Smooth muscle cell (in vitro differentiated cells): ENCODE results near the gene C2orf81. TPM values are rescaled to one million over a fixed set of nuclear protein-coding genes. Genes with fewer than 3 reads are reported as not detected.

ENCODE experiments used
- DNase-seq: peaks from one replicate; lab custom pipeline; 2025; ENCODE audit not compliant: unreplicated experiment; lab: John Stamatoyannopoulos, UW
- H2AFZ ChIP-seq: fragments of 200-600 bp; sonication (generic); 2 replicates; pipeline ENCODE4 v1.6.0; 2016; ENCODE audit warnings: antibody characterized with exemption, low read depth, mild to moderate bottlenecking
- H3F3A ChIP-seq: fragments of 200-600 bp; sonication (generic); 2 replicates; pipeline ENCODE4 v1.6.0; 2017; ENCODE audit warnings: antibody characterized with exemption, low read depth
- H3K27ac ChIP-seq: fragments of 200-600 bp; sonication (generic); 2 replicates; pipeline ENCODE4 v1.5.1; 2016; ENCODE audit warnings: low read depth, mild to moderate bottlenecking
- H3K27me3 ChIP-seq: fragments of 200-600 bp; sonication (generic); 2 replicates; pipeline ENCODE4 v1.6.1; 2016; ENCODE audit warnings: low read depth, mild to moderate bottlenecking
- H3K36me3 ChIP-seq: fragments of 200-600 bp; sonication (generic); 2 replicates; pipeline ENCODE4 v1.5.1; 2016; ENCODE audit warnings: low read depth
- H3K4me1 ChIP-seq: fragments of 200-600 bp; sonication (generic); 2 replicates; pipeline ENCODE4 v1.5.1; 2016; ENCODE audit warnings: low read depth
- H3K4me2 ChIP-seq: fragments of 200-600 bp; sonication (generic); 2 replicates; pipeline ENCODE4 v1.6.0; 2016; ENCODE audit warnings: mild to moderate bottlenecking
- H3K4me3 ChIP-seq: fragments of 200-600 bp; sonication (generic); 2 replicates; pipeline ENCODE4 v1.5.1; 2016; ENCODE audit warnings: mild to moderate bottlenecking
- H3K79me2 ChIP-seq: fragments of 200-600 bp; sonication (generic); 2 replicates; pipeline ENCODE4 v1.6.0; 2016; ENCODE audit warnings: low read depth, mild to moderate bottlenecking
- H3K9ac ChIP-seq: fragments of 200-600 bp; sonication (generic); 2 replicates; pipeline ENCODE4 v1.6.0; 2016; ENCODE audit warnings: low read depth
- H3K9me3 ChIP-seq: fragments of 200-600 bp; sonication (generic); replicated peaks from 2 replicates; pipeline ENCODE4 v1.5.1; 2016; ENCODE audit warnings: low read depth
- H4K20me1 ChIP-seq: fragments of 200-600 bp; sonication (generic); 2 replicates; pipeline ENCODE4 v1.6.0; 2016; ENCODE audit warnings: low read depth
- CTCF ChIP-seq: fragments of 200-600 bp; sonication (generic); IDR thresholded peaks from 2 replicates; pipeline ENCODE4 v1.5.1; 2017; ENCODE audit warnings: borderline replicate concordance, mild to moderate bottlenecking, antibody characterized with exemption; ENCODE audit not compliant: insufficient read depth, poor library complexity, severe bottlenecking
- WGBS: methylation state at CpG from one replicate; pipeline ENCODE4 v1.1.7; 2016; ENCODE audit warnings: low lambda C conversion rate; 5-methylcytosine and 5-hydroxymethylcytosine counted together
- polyA plus RNA-seq: library from polyadenylated mRNA; unstranded; fragments of >200 nt; fragmentation: Nextera tagmentation; extraction: Ambion mirVana; gene quantifications from 2 replicates; pipeline ENCODE4 v1.2.1, GENCODE V29; 2016
- total RNA-seq: library from RNA; depleted of rRNA; stranded (reverse); fragments of >200 nt; gene quantifications from 2 replicates; pipeline ENCODE4 v1.2.3, GENCODE V29; 2014

Gene C2orf81
- total and polyA plus RNA-seq, 2 experiments from 2014 or later, result 1.3 to 3.5 TPM

DNA sequence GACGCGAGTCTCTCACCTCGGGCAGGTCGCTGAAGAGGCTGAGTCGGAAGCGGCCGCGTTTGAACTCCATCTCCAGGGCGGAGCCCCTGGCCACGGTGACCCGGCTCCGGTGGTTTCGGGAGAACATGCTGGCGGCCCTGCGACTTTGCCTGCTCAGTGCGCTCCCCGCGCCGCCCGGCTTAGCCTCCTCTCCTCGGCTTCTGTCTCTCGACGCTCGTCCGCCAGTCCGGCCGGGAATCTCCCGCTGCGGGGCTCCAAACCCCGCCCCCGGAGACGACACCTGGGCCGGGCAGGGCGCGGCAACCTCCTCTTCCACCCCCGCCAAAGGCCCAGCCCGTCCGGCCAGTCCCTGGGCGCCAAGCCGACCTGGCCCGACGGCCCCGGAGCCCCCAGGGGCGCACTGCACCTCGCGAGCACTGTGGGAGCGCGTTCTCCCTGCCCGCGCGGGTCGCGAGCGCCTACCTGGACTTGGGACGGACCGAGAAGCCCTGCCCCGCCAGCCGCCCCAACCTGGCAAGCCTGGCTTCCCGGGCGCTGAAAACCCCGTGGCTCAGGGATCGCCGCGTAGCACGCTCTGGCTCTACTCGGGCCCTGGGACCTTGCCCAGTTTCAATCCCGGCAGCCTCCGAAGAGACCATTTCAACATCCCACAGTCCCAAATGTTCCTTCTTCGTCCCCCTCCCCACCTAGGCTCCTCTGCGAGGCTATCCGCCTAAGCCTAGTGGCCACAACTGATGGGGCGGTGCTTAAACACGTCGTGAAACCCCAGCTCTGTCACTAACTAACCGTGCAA is 20.5 kb upstream of the C2orf81 start, which contains the start of gene RTKN:
RTKN (minus strand) TSS at position 248 of the 793 bp plus-strand sequence; CDS start at position 127, 121 bp downstream.
- Histone ChIP-seq H3K4me3 (peak within 1 kb of the TSS; percentile 61), H3K9me3 (no peaks in the 10 kb centered on the region), H3F3A (peaks cover 15% of the 10 kb centered on the region), H4K20me1 (peaks cover 29% of the 10 kb centered on the region), H3K79me2 (peaks cover 37% of the 10 kb centered on the region), H3K9ac (peak within 1 kb of the TSS; percentile 82), H3K36me3 (no peaks in the 10 kb centered on the region), H3K4me2 (peak within 1 kb of the TSS; percentile 96), H2AFZ (peak within 1 kb of the TSS; percentile 93), H3K27ac (peak within 1 kb of the TSS; percentile 93), H3K4me1 (peaks cover 27% of the 10 kb centered on the region), H3K27me3 (no peaks in the 10 kb centered on the region)
- no peak for DNase-seq
- 1% methylated on average over 62 of the region's 75 CpGs for WGBS
- TF ChIP-seq CTCF, result no peak

DNA sequence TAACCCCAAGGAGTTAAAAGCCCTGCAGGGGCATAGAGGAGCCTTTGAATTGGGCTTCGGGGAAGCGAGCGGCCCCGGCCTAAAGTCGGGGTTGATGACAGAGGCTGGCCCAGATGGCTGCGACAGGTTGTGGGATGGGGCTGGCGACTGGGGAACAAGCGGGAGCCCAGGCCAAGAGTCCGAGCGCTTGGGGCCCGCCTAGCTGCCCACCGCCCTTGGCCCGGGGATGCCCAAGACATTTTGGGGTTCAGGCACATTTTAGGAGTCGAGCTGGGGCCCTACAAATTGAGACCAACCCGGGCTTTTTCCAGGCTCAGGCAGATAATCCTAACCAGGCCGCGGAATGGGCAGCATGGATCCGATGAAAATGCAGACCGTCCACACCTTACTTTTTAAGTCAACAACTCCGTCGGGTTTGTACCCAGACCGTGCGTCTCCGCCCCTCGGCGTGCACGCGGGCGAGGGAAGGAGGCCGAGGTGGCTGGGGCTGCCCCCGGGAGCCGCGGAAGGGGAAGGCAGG is 19.8 kb upstream of the C2orf81 start:
- no peaks in the 10 kb centered on the region for H3K36me3 ChIP-seq
- H3K27me3 ChIP-seq, result no peaks in the 10 kb centered on the region
- DNase-seq, result no peak
- peak overlapping the region; percentile 93 for H2AFZ ChIP-seq
- no peaks in the 10 kb centered on the region for H3K9me3 ChIP-seq
- H3K4me1 ChIP-seq, result peaks cover 30% of the 10 kb centered on the region
- H3K79me2 ChIP-seq, result peaks cover 43% of the 10 kb centered on the region
- peak overlapping the region; percentile 61 for H3K4me3 ChIP-seq
- peak overlapping the region; percentile 93 for H3K27ac ChIP-seq
- H3F3A ChIP-seq, result peaks cover 15% of the 10 kb centered on the region
- 3% methylated on average over 33 of the region's 33 CpGs for WGBS
- no peak for TF ChIP-seq CTCF
- peak overlapping the region; percentile 96 for H3K4me2 ChIP-seq
- peaks cover 35% of the 10 kb centered on the region for H4K20me1 ChIP-seq
- peak overlapping the region; percentile 82 for H3K9ac ChIP-seq

- peak overlapping the region; percentile 82 for H3K9ac ChIP-seq
- H3F3A ChIP-seq, result peaks cover 15% of the 10 kb centered on the region
- no peaks in the 10 kb centered on the region for H3K36me3 ChIP-seq
- peaks cover 30% of the 10 kb centered on the region for H3K4me1 ChIP-seq
- peak overlapping the region; percentile 61 for H3K4me3 ChIP-seq
- H3K4me2 ChIP-seq, result peak overlapping the region; percentile 96
- H2AFZ ChIP-seq, result peak overlapping the region; percentile 93
- 2% methylated on average over 44 of the region's 45 CpGs for WGBS
- peak; percentile 79 for DNase-seq
- H3K27me3 ChIP-seq, result no peaks in the 10 kb centered on the region
- peaks cover 50% of the 10 kb centered on the region for H3K79me2 ChIP-seq
- H4K20me1 ChIP-seq, result peaks cover 42% of the 10 kb centered on the region
- H3K27ac ChIP-seq, result peak overlapping the region; percentile 93
- TF ChIP-seq CTCF, result no peak
- no peaks in the 10 kb centered on the region for H3K9me3 ChIP-seq
Measured at GRCh38 chr2:74440378-74441169, 19.2 kb upstream of the C2orf81 start.
